B cell (primary cell): Measurements from ENCODE around the gene TGFBR2. TPM values are rescaled to one million over a fixed set of nuclear protein-coding genes. Genes with fewer than 3 reads are reported as not detected.

Source experiments
- ATAC-seq: fragments of 200-7000 bp; cut with Tn5 transposase; one replicate; pipeline ENCODE4 v1.10.0; 2021; ENCODE audit warnings: low read depth, mild to moderate bottlenecking, moderate number of reproducible peaks, moderate library complexity
- CTCF ChIA-PET: fragments of 350-600 bp; sonication (Branson Sonifier 250); formaldehyde crosslinking; loops from one replicate; lab custom pipeline; 2021; ENCODE audit warnings: antibody characterized with exemption, inconsistent platforms; lab: Charles Lee
- POLR2A ChIA-PET: fragments of 350-600 bp; sonication (Branson Sonifier 250); formaldehyde crosslinking; loops from one replicate; lab custom pipeline; 2021; ENCODE audit warnings: antibody characterized with exemption; lab: Charles Lee
- DNase-seq: peaks from one replicate; pipeline ENCODE4 v3.0.0; 2013
- H2AFZ ChIP-seq: 2 replicates; pipeline ENCODE4 v1.6.1; 2012; ENCODE audit warnings: mild to moderate bottlenecking, low read depth, low read length; ENCODE audit not compliant: insufficient read depth, poor library complexity, severe bottlenecking
- H3K27ac ChIP-seq, 2 donors: 1 replicate in 1 of 2; 2 replicates in 1 of 2; pipeline ENCODE4 v1.5.1; 2012 to 2013; ENCODE audit warnings: low read length in 2 of 2, mild to moderate bottlenecking in 2 of 2, moderate library complexity in 1 of 2
- H3K27me3 ChIP-seq, 4 experiments: fragments of 200-600 bp in 1 of 4; sonication (generic) in 1 of 4; replicated peaks in 1 of 4; 1 replicate in 2 of 4; 2 replicates in 2 of 4; pipeline versions ENCODE4 v1.6.1 to v1.7.0; 2013 to 2016; ENCODE audit warnings: low read length in 3 of 4, mild to moderate bottlenecking in 2 of 4, mixed read lengths in 1 of 4, moderate library complexity in 1 of 4; ENCODE audit not compliant: insufficient read depth in 4 of 4, control insufficient read depth in 3 of 4; ENCODE audit errors: control extremely low read depth in 1 of 4
- H3K36me3 ChIP-seq, 2 experiments: replicated peaks in 1 of 2; 1 replicate in 1 of 2; 2 replicates in 1 of 2; pipeline versions ENCODE4 v1.6.1 to v1.7.1; 2013; ENCODE audit warnings: low read length in 1 of 2; ENCODE audit not compliant: insufficient read depth in 2 of 2, control insufficient read depth in 1 of 2; ENCODE audit errors: control extremely low read depth in 1 of 2, extremely low read depth in 1 of 2
- H3K4me1 ChIP-seq, 2 donors: fragments of 200-600 bp in 1 of 2; sonication (generic) in 1 of 2; 1 replicate in 1 of 2; 2 replicates in 1 of 2; pipeline versions ENCODE4 v1.5.1 to v1.6.1; 2013 to 2017; ENCODE audit warnings: low read length in 2 of 2; ENCODE audit not compliant: control insufficient read depth in 2 of 2, insufficient read depth in 2 of 2
- H3K4me2 ChIP-seq: replicated peaks from 2 replicates; pipeline ENCODE3; 2012; ENCODE audit warnings: mild to moderate bottlenecking, low read depth, low read length; ENCODE audit not compliant: poor library complexity, severe bottlenecking
- H3K4me3 ChIP-seq, 5 experiments: fragments of 200-600 bp in 1 of 5; sonication (generic) in 1 of 5; 1 replicate in 3 of 5; 2 replicates in 2 of 5; pipeline versions ENCODE4 v1.5.1 to v1.7.0; 2011 to 2016; ENCODE audit warnings: low read length in 4 of 5, mild to moderate bottlenecking in 4 of 5, low read depth in 2 of 5, control low read depth in 1 of 5, moderate library complexity in 1 of 5; ENCODE audit not compliant: insufficient read depth in 1 of 5; ENCODE audit errors: control extremely low read depth in 1 of 5, extremely low read depth in 1 of 5
- H3K79me2 ChIP-seq: fragments of 200-600 bp; sonication (generic); one replicate; pipeline ENCODE4 v1.6.0; 2016; ENCODE audit warnings: low read length; ENCODE audit not compliant: control insufficient read depth, insufficient read depth
- H3K9ac ChIP-seq: fragments of 200-600 bp; sonication (generic); 2 replicates; pipeline ENCODE4 v1.6.1; 2017; ENCODE audit warnings: mild to moderate bottlenecking, low read length, moderate library complexity
- H3K9me3 ChIP-seq, 3 donors: one replicate each; pipeline versions ENCODE4 v1.6.1 to v1.7.1; 2013; ENCODE audit warnings: low read length in 2 of 3; ENCODE audit not compliant: control insufficient read depth in 2 of 3, insufficient read depth in 1 of 3; ENCODE audit errors: control extremely low read depth in 1 of 3
- H4K20me1 ChIP-seq: 2 replicates; pipeline ENCODE4 v1.6.0; 2012; ENCODE audit warnings: mild to moderate bottlenecking, low read length; ENCODE audit not compliant: insufficient read depth, control insufficient read depth, poor library complexity, severe bottlenecking
- H3K27ac Mint-ChIP-seq: one replicate; pipeline ENCODE4 v1.8.0; 2021; ENCODE audit warnings: mixed read lengths
- H3K27me3 Mint-ChIP-seq: one replicate; pipeline ENCODE4 v1.8.0; 2021; ENCODE audit warnings: mixed read lengths
- H3K4me1 Mint-ChIP-seq: one replicate; pipeline ENCODE4 v1.8.0; 2021; ENCODE audit warnings: mixed read lengths
- H3K4me3 Mint-ChIP-seq: one replicate; pipeline ENCODE4 v1.8.0; 2021; ENCODE audit warnings: mixed read lengths
- H3K9me3 Mint-ChIP-seq: one replicate; pipeline ENCODE4 v1.8.0; 2022; ENCODE audit warnings: mixed read lengths; ENCODE audit not compliant: insufficient read depth
- EZH2 ChIP-seq: IDR thresholded peaks from 2 replicates; pipeline ENCODE4 v1.6.1; 2012; ENCODE audit warnings: borderline replicate concordance, low read depth, mild to moderate bottlenecking, moderate library complexity, low read length; ENCODE audit not compliant: insufficient read depth, poor library complexity, severe bottlenecking
- WGBS: methylation state at CpG from one replicate; pipeline ENCODE4 v1.1.5; 2013; ENCODE audit warnings: missing lambda C conversion rate; ENCODE audit not compliant: insufficient coverage; 5-methylcytosine and 5-hydroxymethylcytosine counted together
- intact Hi-C: fragments of 100-400 bp; cut with micrococcal nuclease; formaldehyde crosslinking; loops from one replicate; pipeline ENCODE4 v1.10.0; 2022
- polyA plus RNA-seq: library from polyadenylated mRNA; depleted of rRNA; stranded (reverse); fragments of >200 nt; gene quantifications from 2 replicates; pipeline ENCODE4 v1.2.3, GENCODE V29; 2012
- total RNA-seq, 2 donors: library from RNA; stranded (reverse); fragments of 120-200 nt in 1 of 2; gene quantifications; 1 replicate in 1 of 2; 2 replicates in 1 of 2; pipeline versions ENCODE4 v1.2.3 to v1.2.4, GENCODE V29; 2013 to 2022
- TF ChIP-seq, protein P1 (sequence below): fragments of 200-600 bp; IDR thresholded peaks from one replicate; pipeline ENCODE4 v1.8.0; 2022; ENCODE audit warnings: antibody characterized with exemption, mild to moderate bottlenecking

The TGFBR2 gene
- total and polyA plus RNA-seq, 2 donors (not counting 1 experiment from before 2014, with no cell fraction given) = 68.7 to 189 TPM

DNA sequence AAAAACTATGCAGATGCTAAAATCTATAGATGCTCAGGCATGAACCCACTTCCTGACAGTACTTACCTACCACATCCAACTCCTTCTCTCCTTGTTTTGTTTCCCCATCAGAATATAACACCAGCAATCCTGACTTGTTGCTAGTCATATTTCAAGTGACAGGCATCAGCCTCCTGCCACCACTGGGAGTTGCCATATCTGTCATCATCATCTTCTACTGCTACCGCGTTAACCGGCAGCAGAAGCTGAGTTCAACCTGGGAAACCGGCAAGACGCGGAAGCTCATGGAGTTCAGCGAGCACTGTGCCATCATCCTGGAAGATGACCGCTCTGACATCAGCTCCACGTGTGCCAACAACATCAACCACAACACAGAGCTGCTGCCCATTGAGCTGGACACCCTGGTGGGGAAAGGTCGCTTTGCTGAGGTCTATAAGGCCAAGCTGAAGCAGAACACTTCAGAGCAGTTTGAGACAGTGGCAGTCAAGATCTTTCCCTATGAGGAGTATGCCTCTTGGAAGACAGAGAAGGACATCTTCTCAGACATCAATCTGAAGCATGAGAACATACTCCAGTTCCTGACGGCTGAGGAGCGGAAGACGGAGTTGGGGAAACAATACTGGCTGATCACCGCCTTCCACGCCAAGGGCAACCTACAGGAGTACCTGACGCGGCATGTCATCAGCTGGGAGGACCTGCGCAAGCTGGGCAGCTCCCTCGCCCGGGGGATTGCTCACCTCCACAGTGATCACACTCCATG lies 65.3 kb downstream of the TGFBR2 start:
- Mint-ChIP-seq H3K27ac (peak overlapping the region; percentile 81), H3K4me1 (peaks cover 84% of the 10 kb centered on the region), H3K27me3 (no peaks in the 10 kb centered on the region), H3K9me3 (peaks cover 4% of the 10 kb centered on the region), H3K4me3 (no peak overlapping the region)
- Histone ChIP-seq H3K27me3 (no peaks in the 10 kb centered on the region), H3K4me3 (no peak overlapping the region), H3K4me1 (peaks cover 52 to 58% of the 10 kb centered on the region in 2 donors), H3K36me3 (peaks cover 7 to 93% of the 10 kb centered on the region in 2 experiments), H2AFZ (no peak overlapping the region), H3K9ac (no peak overlapping the region), H4K20me1 (peaks cover 2% of the 10 kb centered on the region), H3K79me2 (peaks cover 90% of the 10 kb centered on the region), H3K9me3 (peaks cover 0 to 9% (median 5%) of the 10 kb centered on the region in 3 donors), H3K4me2 (no peak overlapping the region), H3K27ac (peak overlapping the region in 1 of 2 donors; percentile 77)
- intact Hi-C loops = no loop called here
- DNase-seq (no peak), ATAC-seq (no peak)
- ChIA-PET POLR2A (interaction anchor here (0.6 to 1.2 kb wide), 2 partner anchors 22 to 152 kb away, joined by 3 to 8 read pairs; no protein-coding TSS in a partner anchor), CTCF (interaction anchor here (0.7 to 1.5 kb wide), 4 partner anchors 11 to 349 kb away, joined by 3 to 5 read pairs (median 3); no protein-coding TSS in a partner anchor)
- over 99% methylated on average over 18 of the region's 20 CpGs for WGBS
- no peak for TF ChIP-seq EZH2
- TF ChIP-seq, protein P1, sequence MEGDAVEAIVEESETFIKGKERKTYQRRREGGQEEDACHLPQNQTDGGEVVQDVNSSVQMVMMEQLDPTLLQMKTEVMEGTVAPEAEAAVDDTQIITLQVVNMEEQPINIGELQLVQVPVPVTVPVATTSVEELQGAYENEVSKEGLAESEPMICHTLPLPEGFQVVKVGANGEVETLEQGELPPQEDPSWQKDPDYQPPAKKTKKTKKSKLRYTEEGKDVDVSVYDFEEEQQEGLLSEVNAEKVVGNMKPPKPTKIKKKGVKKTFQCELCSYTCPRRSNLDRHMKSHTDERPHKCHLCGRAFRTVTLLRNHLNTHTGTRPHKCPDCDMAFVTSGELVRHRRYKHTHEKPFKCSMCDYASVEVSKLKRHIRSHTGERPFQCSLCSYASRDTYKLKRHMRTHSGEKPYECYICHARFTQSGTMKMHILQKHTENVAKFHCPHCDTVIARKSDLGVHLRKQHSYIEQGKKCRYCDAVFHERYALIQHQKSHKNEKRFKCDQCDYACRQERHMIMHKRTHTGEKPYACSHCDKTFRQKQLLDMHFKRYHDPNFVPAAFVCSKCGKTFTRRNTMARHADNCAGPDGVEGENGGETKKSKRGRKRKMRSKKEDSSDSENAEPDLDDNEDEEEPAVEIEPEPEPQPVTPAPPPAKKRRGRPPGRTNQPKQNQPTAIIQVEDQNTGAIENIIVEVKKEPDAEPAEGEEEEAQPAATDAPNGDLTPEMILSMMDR = no peak

DNA sequence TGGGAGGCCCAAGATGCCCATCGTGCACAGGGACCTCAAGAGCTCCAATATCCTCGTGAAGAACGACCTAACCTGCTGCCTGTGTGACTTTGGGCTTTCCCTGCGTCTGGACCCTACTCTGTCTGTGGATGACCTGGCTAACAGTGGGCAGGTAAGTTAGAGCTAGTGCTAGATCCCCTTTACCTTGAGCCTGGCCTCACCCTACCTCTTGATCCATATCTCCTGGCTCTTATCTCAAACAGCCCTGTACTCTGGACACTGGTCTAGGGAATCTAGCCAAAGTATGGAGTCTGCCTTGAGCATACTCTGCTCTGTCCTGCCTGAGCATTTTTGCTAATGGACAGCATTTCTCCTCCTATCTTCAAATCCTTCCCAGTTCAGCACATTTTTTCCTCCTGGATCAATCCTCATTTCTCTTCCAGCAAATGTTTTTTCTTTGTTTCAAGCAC lies 65.9 kb downstream of the TGFBR2 start:
- Histone ChIP-seq H3K4me1 (peaks cover 46 to 51% of the 10 kb centered on the region in 2 donors), H3K4me3 (no peak overlapping the region), H2AFZ (no peak overlapping the region), H3K27ac (peak overlapping the region; percentile 8 to 77), H3K9ac (no peak overlapping the region), H4K20me1 (peaks cover 7% of the 10 kb centered on the region), H3K4me2 (no peak overlapping the region), H3K36me3 (peaks cover 6 to 97% of the 10 kb centered on the region in 2 experiments), H3K9me3 (peaks cover 0 to 9% (median 5%) of the 10 kb centered on the region in 3 donors), H3K79me2 (peaks cover 94% of the 10 kb centered on the region), H3K27me3 (no peaks in the 10 kb centered on the region)
- CTCF ChIA-PET = interaction anchor here (0.7 to 1.4 kb wide), 2 partner anchors 14 to 43 kb away, joined by 3 to 5 read pairs; no protein-coding TSS in a partner anchor
- TF ChIP-seq EZH2 = no peak
- TF ChIP-seq, protein P1 = no peak
- Mint-ChIP-seq H3K4me1 (peaks cover 84% of the 10 kb centered on the region), H3K9me3 (peaks cover 4% of the 10 kb centered on the region), H3K27ac (peak overlapping the region; percentile 81), H3K27me3 (no peaks in the 10 kb centered on the region), H3K4me3 (no peak overlapping the region)
- DNase-seq = no peak
- POLR2A ChIA-PET = interaction anchor here (0.6 kb wide), 1 partner anchor 153 kb away, joined by 8 read pairs; no protein-coding TSS in a partner anchor
- no peak for ATAC-seq
- 96% methylated on average over 4 of the region's 4 CpGs for WGBS
- intact Hi-C loops = no loop called here
